Stimulated activated CD4-positive, alpha-beta T cell treated with anti-CD3 and anti-CD28 coated beads, Interleukin-1b, Interleukin-23, amount 100 ng/mL, for 48 hours (primary cell): ENCODE measurements around the gene PTPRC.

ENCODE experiments used
- DNase-seq: peaks from one replicate; pipeline ENCODE4 v3.0.0-alpha.2; 2020

Gene PTPRC

DNA sequence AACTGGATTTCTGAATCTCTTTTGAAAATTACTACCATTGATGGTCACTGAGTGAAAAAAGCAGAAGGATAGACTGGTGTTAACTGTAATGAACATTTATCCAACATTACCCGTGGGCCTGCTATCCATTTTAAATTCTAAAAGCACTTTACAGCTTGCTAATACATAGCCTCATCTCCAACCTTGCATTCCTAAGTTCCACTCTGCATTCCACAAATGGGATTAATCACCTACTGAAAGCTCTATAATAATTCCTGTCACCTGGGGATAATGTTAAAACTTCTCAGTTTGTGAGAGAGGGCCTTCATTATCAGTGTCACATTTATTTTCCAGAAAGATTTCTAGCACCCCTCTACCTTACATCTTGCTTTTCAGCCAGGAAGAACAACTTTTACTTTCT is 38.2 kb downstream of the PTPRC start:
- no peak for DNase-seq

DNA sequence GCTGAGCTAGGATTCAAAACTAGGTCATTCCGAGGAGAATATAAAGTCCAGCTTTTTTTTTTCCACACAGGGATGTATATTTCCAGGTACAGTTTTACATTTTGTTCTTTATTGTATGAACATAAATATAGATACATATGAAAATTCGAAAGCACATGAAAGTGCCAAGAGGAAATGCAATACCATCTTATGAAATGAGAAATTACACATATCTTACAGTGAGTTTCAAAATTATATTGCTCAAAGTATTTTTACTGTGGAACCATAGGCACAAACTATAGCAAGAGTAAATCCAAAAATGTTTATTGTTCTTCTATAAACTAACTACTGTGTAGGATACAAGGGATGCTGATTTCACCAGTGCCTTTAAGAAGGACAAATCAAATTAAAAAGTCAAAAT is 39.0 kb downstream of the PTPRC start:
- DNase-seq = no peak

DNA sequence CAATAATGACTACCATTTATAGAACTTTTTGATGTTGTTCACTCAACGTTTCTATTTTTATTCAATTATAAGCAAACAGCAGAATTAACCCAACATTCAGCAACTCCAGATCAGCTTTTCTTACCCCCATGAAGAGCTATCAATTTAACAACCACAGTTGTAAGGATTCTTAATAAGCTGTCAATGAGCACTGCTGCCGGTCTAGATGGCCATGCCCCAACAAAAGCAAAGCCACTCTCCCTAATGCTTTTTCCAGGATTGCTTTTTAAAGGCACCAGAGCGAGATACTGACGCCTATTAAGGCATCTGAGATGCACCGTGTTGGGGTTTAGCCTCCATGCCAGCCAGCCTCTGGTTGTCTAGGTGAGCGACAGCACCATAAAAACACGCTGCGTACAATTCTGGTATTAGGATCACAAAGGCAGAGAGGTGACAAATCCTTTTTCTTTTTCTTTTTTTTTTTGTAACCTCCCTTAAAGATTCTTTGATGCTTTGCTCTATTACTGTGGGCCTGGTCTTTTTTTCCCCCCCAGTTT is 39.5 kb downstream of the PTPRC start:
- DNase-seq = peak; percentile 35

DNA sequence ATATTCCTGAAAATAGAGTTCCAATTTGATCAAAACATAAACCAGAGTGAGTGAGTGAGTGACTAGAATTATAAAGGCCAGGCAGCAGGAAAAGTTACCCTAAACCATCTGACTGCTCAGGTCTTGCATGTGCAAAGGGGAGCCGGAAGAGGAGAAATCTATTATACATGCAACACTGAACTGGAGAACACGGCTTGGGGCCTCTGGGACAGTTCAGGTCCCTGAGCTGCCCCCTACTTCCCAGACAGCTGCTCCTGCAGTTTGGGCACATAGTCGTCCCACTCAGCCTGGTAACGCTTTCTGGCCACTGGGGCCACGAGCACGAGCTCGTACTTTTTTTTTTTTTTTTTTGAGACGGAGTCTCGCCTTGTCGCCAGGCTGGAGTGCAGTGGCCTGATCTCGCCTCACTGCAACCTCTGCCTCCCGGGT is 40.1 kb downstream of the PTPRC start:
- no peak for DNase-seq

DNA sequence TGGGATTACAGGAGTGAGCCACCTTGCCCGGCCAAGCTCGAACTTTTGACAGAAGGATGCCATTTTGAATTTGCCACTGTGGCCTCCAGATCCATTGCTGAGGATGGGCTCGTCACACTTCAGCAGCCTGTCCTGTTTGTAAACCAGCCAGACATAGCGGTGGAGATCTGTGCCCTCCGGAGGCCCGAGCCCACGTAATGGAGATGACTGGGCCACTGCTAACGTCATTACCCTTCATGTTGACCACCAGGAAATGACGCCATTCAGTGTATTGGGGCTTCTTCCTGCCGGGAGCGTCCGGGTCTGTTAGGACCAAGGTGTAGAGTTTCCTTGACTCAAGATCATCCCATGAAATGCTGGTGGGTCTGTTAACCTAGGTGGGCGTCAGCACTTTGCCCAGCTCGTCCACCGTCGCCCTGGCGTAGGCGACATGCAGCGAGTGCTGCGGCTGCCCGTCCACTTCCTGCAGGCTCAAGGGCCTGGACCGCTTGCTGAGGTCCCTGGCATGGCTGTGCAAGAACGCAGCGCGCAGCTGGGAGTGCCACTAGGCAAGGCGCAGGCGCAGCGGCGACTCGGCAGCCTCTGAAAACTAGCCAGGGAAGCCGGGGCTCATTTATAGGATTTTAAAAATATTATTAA is 40.8 kb downstream of the PTPRC start:
- peak; percentile 42 for DNase-seq

DNA sequence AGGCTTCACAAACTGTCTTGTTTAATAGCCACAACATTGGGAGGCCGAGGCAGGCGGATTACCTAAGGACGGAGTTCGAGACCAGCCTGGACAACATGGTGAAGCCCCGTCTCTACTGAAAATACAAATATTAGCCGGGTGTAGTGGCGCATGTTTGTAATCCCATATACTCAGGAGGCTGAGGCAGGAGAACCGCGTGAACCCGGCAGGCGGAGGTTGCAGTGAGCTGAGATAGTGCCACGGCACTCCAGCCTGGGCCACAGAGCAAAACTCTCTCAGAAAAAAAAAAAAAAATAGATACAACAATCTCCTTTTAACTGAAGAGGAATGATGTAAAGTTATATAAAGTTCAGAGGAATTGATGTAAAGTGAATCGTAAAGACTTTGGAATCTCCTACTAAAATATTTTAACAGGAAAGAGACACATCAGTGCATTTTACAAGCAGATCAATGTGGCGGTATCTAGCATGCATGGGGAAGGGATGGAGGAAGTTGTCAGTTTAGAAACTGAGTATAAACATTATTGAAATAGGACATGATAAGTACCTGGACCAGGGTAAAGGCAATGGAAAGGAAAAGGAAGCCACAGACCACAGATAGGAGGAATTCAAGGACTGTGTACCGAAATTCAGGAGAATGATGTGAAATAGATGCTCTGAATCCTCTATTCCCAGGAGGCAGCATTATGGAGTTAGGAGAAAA is 41.5 kb downstream of the PTPRC start:
- no peak for DNase-seq

DNA sequence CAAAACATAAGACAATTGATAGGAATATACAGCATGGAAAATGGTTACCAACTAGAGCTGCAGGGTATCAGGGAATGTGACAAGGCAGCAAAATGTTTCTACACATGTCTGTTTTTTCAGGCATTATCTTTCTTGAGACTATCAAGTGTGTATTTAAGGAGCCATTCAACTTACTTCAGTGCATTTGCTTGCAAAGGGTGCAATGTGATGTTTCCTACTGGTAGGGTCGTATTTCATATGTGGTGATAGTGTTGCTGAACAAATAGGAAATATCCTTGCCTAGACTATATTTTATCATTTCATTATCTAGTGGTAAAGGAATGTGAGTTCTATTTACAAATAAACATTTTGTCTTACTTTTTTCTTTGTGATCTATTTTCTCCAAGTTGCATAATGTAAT is 42.4 kb downstream of the PTPRC start:
- no peak for DNase-seq

DNA sequence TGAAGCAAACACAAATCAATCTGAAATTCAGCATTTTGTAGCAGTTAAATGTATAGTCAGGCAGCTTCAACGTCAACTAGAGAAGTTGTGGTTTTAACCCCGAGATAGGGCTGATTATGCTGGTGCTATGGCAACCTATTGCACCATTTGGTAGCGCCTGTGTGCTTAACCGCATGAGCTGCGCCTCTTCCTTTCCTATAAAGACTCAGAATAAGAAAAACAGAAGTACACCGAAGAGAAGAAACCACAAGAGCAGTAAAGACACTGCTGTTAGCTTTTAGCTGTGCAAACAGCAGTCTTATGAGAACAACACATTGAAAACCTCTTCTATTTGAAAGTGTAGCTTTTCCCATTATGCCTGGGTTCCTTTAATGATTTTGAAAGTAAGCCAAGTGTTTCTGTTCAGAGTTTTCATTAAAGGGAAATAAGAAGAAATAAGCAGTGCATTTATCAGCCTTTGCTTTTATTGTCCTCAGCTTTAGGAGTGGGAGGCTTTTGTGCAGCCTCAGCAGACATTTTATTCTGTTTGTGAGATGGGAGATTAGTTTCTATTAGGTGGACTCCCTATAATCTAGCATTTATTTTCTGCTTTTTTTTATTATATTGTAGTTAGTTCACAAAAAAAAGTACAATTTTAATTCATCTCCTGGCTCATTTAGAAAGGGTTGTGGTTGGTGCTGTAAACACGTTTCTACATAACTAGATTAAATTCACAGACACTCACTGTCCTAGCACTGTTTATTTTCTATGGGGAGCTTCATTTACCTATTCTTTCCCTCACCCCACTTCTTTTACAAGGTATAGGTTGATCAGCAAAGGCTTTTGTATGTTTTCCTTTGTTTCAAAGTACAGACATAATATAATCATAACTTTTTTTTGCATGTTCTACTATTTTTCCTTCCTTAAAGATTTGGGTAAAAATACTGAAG is 43.3 kb downstream of the PTPRC start:
- DNase-seq = peak; percentile 86

DNA sequence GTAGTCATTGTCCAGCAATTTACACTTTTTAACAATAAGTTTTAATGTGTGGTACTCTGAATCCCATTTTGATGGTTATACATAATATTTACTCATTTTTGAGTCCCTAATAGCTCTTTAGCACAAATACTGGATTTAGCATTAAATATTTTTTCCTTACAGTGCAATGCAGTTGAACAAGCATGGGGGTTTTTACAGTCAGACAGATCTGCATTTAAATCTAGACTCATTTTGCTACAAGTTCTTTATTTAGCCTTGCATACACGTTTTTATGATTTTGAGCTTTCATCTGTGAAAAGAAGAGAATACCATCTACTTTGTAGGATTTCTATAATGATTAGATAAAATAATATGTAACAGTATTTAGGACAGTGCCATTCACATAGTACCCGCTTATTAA is 44.0 kb downstream of the PTPRC start:
- DNase-seq = no peak

DNA sequence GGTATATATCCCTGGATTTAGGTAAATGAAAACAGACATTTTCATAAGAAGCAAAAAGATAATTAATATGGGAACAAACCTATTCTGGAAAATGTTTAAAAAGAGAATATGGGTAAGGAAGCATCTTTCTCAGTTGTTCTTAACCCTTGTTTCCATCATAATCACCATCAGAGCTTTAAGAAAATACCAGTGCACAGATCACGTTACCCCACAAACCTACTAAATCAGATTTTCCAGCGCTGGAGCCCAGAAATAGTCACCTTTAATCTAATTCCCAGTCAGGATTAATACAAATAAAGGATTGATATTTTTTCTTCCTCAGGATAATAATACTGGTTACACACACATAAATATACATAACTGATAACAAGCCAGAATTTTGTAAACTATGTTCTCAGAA is 44.6 kb downstream of the PTPRC start:
- no peak for DNase-seq

DNA sequence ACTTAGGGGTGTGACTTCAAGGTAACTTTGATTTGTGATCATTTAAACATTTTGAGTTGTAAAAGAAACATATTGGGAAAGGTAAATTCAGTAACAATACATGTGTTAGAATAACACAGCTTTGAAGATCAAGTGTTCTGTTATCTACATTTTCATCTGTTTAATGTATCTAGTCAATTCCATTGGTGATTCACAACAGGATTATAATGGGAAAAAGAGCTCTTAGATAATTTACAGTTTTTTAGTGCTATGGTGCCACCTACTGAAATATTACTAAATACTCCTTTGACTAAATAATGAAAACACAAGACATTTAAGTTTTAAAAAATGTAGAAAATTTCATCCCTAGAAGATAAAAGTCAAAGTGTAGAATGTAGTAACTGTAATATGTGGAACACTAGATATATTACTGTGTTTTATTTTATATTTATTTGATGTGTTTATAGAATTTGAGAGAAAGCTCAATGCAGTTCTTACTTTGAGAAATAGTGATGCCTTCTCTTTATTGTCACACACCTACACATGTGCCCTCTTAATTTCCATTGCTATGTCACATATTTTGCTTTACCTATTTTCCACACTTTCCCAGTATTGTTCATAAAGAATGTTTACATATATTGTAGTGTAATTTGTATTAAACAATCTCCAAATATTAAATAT is 47.4 kb downstream of the PTPRC start:
- no peak for DNase-seq

DNA sequence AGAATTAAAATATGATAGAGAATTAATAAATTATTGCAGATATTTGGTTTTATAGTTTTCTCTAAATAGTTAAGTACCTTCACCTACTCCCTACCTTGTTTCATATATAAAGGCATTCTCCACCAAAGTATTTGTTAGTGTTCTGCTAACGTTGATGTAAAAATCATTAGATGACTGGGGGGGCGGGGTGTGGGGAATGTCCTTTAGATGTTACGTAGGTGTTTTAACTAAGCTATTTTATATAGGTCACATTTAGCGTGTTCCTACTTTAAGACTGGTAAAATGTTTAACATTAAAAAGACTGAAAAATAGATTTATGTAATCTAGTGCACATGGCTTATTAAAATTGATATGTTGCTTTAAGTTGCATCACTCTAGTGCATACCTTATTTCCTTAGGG is 48.6 kb downstream of the PTPRC start:
- DNase-seq = no peak

DNA sequence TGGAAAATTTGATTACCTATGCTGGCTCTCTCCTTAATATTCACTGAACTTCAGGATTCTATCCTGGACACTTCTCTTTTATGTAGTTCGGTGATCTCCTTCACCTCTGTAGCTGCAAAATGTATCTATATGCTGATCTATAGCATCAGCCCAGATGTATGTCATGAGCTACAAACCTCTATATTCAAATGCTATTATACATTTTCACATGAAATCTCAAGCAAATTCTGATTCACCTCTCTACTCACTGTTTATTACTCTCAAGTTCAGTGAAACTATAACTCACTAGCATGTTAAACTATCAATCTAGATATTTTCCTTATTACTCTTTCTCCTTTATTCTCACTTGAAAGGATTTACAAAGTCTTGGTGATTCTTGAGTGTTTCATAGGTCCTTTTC is 52.2 kb downstream of the PTPRC start:
- DNase-seq = no peak

DNA sequence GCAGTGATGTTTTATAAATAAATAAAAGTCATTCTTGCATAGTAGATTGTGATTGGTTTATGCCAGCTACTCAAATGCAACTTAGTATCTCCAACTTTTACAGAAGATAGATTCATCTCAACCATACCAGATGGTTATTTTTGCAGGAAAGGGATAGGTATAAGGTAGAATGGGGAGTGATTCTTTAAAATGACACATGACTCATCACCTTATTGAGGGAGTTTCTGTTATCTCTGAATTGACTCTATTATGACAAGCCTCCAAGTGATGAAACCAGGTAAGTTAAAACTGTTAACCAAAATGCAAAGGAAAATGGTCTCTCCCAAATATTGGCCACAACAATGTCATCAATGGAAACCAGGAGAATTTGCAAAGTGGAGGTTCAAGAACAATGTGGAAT is 54.5 kb downstream of the PTPRC start:
- no peak for DNase-seq

DNA sequence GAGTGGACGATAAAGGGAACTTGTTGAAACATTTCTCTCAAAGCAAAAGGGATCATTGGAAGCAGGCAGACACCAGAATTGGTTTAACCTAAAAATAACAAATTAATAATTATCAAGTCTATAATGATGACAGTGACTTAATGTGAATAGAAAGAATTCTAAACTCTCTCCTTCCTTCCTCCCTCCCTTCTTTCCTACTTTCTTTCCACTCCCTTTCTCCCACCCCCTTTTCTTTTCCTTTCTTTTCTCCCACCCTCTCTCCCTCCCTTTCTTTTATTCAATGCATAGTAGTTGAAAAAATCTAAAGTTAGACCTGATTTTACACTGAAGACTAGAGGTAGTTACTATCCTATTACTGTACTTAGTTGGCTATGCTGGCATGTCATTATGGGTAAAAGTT is 55.7 kb downstream of the PTPRC start:
- DNase-seq = no peak

DNA sequence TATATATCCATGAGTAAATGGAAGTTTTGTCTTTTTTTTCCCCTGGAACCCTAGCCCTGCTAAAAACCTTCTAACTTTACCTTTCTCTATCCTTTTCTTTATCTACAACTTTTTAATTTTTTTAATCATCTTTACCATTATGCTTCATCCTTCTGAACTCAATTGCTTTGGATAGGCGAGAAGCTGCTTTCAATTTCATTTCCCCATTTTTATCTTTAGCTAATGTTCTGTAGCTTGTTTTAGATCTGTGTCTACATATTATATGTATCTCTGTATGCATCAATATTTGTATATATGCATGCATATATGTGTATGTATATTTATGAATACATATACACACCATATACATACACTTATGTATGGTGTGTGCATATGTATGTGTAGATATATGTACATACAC is 57.4 kb downstream of the PTPRC start:
- DNase-seq = no peak

DNA sequence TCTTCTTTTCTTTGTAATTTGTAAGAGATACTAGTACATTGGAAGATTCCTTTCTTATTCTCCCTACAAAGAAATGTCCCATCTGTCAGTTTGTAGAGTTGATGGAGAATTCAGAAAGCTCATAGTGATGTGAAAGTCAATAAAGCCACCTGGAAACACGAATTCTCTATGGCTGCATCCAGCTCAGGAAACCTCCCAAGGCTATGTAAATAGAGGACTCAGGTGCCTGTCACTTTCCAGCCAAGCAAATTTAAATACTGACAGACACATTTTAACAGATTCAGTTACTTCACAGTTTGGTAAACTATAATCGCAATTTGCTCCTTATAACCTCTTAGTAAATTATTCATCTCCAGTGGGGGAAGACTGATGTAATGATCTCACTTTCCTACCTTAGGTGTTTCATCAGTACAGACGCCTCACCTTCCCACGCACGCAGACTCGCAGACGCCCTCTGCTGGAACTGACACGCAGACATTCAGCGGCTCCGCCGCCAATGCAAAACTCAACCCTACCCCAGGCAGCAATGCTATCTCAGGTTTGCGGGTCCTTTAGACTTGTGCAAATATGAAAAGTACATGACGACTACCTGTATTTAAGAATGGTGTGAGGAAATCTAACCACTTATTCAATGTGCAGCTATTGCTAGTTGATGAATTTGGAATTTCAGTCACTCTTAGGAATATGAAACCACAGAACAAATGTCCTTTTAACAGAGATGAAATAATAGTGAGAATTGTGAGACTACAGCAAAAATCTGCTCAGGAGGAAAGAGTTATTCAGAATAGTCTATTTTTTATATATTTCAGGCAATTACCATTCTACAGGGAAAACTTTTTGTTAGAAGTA is 60.6 kb downstream of the PTPRC start:
- peak; percentile 84 for DNase-seq

DNA sequence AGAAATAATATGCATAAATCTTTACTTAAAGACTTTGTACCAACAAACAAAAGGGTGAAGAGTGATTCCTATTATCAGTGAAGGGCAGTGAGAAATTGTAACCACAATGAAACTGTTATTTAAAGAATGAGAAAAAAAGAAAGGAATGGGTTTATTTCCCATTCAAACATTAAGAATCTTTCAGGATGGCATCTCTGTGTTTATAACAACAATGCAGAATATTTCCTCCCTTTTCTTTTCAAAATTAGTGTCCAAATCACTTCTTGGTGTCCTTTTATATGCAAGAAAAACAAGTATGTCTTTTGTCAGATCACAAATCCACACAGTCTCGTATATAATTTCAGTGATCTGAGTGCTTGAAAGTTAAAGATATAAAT is 61.2 kb downstream of the PTPRC start:
- DNase-seq = no peak

DNA sequence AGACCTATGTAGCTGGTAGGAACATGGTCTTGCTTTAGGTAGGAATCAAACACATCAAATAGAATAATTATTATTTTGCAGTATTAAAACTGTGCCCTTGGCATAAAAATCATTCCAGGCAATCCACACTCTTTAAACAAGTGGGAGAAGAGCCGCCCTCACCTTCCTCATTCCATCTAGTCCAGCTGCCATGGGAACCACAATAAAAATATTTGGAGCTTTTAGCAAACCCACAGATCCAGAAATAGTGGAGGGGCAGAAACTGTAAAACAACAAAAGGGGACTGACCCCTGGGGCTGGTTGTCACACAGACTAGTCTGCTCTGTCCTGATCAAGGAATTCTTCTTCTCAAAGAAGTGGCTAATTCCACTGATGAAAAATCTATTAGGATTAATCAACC is 61.6 kb downstream of the PTPRC start:
- DNase-seq = no peak

DNA sequence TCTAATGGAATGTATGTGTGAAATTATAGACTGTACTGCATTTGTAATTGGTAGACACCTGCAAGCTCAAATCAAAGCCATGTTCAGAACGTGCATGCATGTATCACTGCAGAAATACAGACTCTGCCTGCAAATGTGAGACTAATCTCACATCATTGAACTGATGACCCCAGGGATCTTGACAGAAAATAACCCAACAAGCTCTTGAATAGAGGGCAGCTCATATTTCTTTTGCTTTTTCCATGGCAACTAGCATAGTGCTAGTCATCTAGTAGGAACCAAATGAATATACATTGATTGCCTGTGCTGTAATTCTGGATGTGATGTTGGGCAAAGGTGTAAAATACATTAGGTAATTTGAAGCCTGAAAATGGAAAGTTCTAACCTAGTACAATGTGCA is 62.4 kb downstream of the PTPRC start:
- DNase-seq = no peak

DNA sequence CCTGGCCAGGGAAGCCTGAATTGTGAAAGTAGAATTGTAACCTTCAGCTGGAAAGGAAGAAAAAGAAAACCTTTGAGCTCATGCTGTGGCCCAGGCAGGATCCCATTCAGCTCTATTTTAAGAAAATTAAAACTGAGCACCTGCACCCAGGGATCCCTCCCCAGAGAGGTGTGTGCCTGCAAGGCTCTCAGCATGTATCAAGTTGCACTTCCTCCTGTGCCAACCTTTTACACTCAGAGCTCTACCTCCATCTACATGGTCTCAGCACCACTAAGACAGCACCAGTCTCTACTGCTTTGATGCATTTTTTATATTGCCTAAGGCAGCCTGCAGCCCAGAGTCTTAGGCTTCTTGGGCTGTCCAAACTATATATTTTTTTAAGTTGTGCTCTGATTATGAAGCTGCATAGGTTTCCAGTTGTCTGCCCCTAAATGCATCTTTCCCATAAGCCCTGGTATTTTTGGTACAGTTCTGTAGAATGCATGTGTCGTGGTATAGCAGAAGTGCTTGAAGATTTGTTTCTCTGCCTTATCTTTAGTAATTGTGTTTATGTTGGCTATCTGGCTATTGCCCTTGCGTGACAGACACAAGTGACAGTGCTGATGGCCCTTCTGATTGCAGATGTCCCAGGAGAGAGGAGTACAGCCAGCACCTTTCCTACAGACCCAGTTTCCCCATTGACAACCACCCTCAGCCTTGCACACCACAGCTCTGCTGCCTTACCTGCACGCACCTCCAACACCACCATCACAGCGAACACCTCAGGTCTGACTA is 63.1 kb downstream of the PTPRC start:
- no peak for DNase-seq
